CD4-positive, CD25-positive, alpha-beta regulatory T cell (primary cell): ENCODE measurements around the gene ZNF692. TPM values are rescaled to one million over a fixed set of nuclear protein-coding genes. Genes with fewer than 3 reads are reported as not detected.

Experiments used
- ATAC-seq, 2 donors: fragments of 150-1000 bp; cut with Tn5 transposase; one replicate each; pipeline ENCODE4 v1.10.0; 2021; ENCODE audit warnings: low read depth in 2 of 2, moderate number of reproducible peaks in 2 of 2, moderate library complexity in 1 of 2
- DNase-seq, 3 donors: peaks; one replicate each; pipeline versions ENCODE4 v3.0.0 to v3.0.0-alpha.2; 2012 to 2022; ENCODE audit warnings: mixed read lengths in 1 of 3
- H3K27ac ChIP-seq: one replicate; pipeline ENCODE4 v1.7.0; 2013; ENCODE audit warnings: mild to moderate bottlenecking, low read length; ENCODE audit not compliant: insufficient read depth, poor library complexity, severe bottlenecking
- H3K27me3 ChIP-seq: one replicate; pipeline ENCODE4 v1.7.0; 2013; ENCODE audit warnings: low read length; ENCODE audit not compliant: control insufficient read depth, insufficient read depth
- H3K36me3 ChIP-seq: one replicate; pipeline ENCODE4 v1.7.0; 2013; ENCODE audit warnings: mild to moderate bottlenecking, low read length, moderate library complexity; ENCODE audit not compliant: control insufficient read depth, insufficient read depth
- H3K4me1 ChIP-seq: 2 replicates; pipeline ENCODE4 v1.7.0; 2013; ENCODE audit warnings: mild to moderate bottlenecking, low read length; ENCODE audit not compliant: insufficient read depth, control insufficient read depth, poor library complexity, severe bottlenecking
- H3K4me3 ChIP-seq: one replicate; pipeline ENCODE4 v1.7.0; 2013; ENCODE audit warnings: low read depth, mild to moderate bottlenecking, low read length, moderate library complexity
- H3K9me3 ChIP-seq, 2 experiments: 1 replicate in 1 of 2; 2 replicates in 1 of 2; pipeline ENCODE4 v1.7.0; 2013; ENCODE audit warnings: low read length in 2 of 2, mild to moderate bottlenecking in 1 of 2, moderate library complexity in 1 of 2; ENCODE audit not compliant: control insufficient read depth in 2 of 2
- H3K27ac Mint-ChIP-seq, 3 donors: one replicate each; pipeline ENCODE4 v1.8.0; 2020 to 2022; ENCODE audit warnings: mild to moderate bottlenecking in 3 of 3, mixed read lengths in 3 of 3, moderate library complexity in 2 of 3
- H3K27me3 Mint-ChIP-seq: one replicate; pipeline ENCODE4 v1.8.0; 2022; ENCODE audit warnings: mild to moderate bottlenecking, mixed read lengths
- H3K36me3 Mint-ChIP-seq: one replicate; pipeline ENCODE4 v1.8.0; 2020; ENCODE audit warnings: mixed read lengths
- H3K4me1 Mint-ChIP-seq, 4 donors: one replicate each; pipeline ENCODE4 v1.8.0; 2020 to 2022; ENCODE audit warnings: mixed read lengths in 4 of 4, mild to moderate bottlenecking in 1 of 4
- H3K4me3 Mint-ChIP-seq, 4 donors: one replicate each; pipeline ENCODE4 v1.8.0; 2020 to 2022; ENCODE audit warnings: mild to moderate bottlenecking in 4 of 4, mixed read lengths in 4 of 4, moderate library complexity in 3 of 4
- H3K9me3 Mint-ChIP-seq, 7 donors: one replicate each; pipeline ENCODE4 v1.8.0; 2020 to 2022; ENCODE audit warnings: mixed read lengths in 7 of 7, mild to moderate bottlenecking in 3 of 7, moderate library complexity in 2 of 7
- polyA plus RNA-seq, 4 donors: library from polyadenylated mRNA; unstranded; fragments of 300-500 nt; fragmentation: Illumina TruSeq; gene quantifications; one replicate each; pipeline ENCODE4 v1.2.3, GENCODE V29; 2021
- total RNA-seq: library from RNA; stranded (reverse); gene quantifications from one replicate; pipeline ENCODE4 v1.2.3, GENCODE V29; 2022

Gene ZNF692
- total and polyA plus RNA-seq, 5 donors from 2014 or later, result 6.0 to 50.6 (median 7.7) TPM

DNA sequence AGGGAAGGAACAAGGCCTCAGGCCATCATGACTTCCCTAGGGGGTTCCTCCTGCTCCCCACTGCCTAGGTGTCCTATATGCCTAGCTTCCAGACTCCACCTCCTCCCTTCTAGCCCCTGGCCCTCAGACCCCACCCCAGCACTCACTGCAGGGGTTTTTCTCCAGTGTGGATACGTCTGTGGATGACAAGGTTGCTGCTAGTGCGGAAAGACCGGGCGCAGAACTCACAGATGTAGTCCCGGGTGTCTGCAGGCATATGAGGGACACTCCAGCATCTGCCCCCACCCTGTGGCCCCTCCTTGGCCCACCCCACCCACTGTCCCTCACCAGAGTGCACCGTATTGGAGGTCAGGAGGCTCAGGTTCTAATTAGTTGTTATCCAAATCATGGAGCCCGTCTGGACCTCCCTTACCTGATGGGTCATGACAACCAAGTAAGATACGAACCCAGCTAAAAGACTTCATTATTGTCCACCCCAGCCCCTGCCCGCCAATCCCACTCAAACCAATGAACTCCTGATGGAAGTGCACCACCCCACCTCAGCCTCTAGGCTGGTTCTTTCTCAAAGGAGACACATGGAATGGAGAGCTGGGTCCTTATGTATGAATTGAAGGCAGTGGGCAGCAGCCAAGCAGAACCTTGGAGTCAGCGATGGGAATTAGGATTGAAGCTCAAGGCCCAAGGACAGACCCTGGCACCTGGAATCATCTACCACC is 8.2 kb downstream of the ZNF692 start:
- no peaks in the 10 kb centered on the region for H3K27me3 ChIP-seq
- H3K27ac ChIP-seq, result no peak overlapping the region
- ATAC-seq, result no peak
- DNase-seq, result no peak
- Mint-ChIP-seq H3K27me3 (no peaks in the 10 kb centered on the region), H3K4me1 (peaks cover 0 to 16% (median 10%) of the 10 kb centered on the region in 4 donors), H3K9me3 (no peaks in the 10 kb centered on the region), H3K27ac (peak overlapping the region in 1 of 3 donors; percentile 65), H3K4me3 (no peak overlapping the region), H3K36me3 (peaks cover 23% of the 10 kb centered on the region)
- peaks cover 48% of the 10 kb centered on the region for H3K36me3 ChIP-seq
- H3K4me3 ChIP-seq, result no peak overlapping the region
- H3K9me3 ChIP-seq, result no peaks in the 10 kb centered on the region
- H3K4me1 ChIP-seq, result no peaks in the 10 kb centered on the region

DNA sequence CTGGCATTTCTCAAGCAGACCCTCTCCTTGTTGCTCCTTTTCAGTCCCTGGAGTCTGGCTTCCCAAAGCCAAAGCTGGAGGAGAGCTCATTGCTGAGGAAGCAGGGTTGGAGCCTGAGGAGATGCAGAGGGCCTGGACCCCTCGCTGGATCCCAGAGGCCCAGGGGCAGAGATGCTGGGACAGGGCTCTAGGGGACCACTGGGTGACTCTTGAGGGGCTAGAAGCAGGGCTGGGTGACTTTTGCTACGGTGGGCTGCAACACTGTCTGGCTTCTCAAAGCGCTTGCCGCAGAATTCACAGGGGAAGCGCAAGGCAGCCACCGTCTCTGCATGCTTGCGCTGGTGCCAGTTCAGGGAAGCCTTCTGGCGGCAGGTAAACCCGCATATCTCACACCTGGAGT is 8.8 kb downstream of the ZNF692 start:
- no peaks in the 10 kb centered on the region for H3K9me3 Mint-ChIP-seq
- H3K36me3 Mint-ChIP-seq, result peaks cover 26% of the 10 kb centered on the region
- no peak overlapping the region for H3K27ac Mint-ChIP-seq
- H3K27me3 Mint-ChIP-seq, result no peaks in the 10 kb centered on the region
- Histone ChIP-seq H3K27ac (no peak overlapping the region), H3K9me3 (no peaks in the 10 kb centered on the region), H3K4me3 (no peak overlapping the region), H3K4me1 (no peaks in the 10 kb centered on the region), H3K36me3 (peaks cover 54% of the 10 kb centered on the region), H3K27me3 (no peaks in the 10 kb centered on the region)
- no peak overlapping the region for H3K4me3 Mint-ChIP-seq
- peaks cover 0 to 13% (median 9%) of the 10 kb centered on the region in 4 donors for H3K4me1 Mint-ChIP-seq
- ATAC-seq (no peak), DNase-seq (no peak)

DNA sequence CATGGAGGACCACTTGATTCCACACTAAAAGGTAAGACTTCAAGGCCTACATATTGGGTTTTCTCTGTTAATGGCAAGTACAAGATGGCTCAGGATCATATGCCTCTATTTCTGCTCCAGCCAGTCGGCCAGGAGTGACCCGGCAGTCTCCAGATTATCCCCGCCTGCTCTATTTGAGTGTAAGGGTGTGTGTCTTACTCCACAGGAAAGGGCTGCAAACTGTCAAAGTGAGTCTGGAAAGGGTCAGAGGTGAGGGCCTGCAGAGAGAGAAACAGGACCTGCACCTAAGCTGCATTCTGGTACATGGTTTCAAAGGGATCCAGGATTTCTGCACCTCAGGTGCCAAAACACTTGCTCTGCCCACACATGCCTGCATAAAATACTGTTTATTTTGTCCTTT is 9.2 kb downstream of the ZNF692 start:
- DNase-seq (no peak), ATAC-seq (no peak)
- H3K9me3 Mint-ChIP-seq, result no peaks in the 10 kb centered on the region
- peaks cover 22% of the 10 kb centered on the region for H3K36me3 Mint-ChIP-seq
- H3K9me3 ChIP-seq, result no peaks in the 10 kb centered on the region
- peaks cover 0 to 8% (median 4%) of the 10 kb centered on the region in 4 donors for H3K4me1 Mint-ChIP-seq
- H3K4me1 ChIP-seq, result no peaks in the 10 kb centered on the region
- H3K27me3 Mint-ChIP-seq, result no peaks in the 10 kb centered on the region
- H3K4me3 ChIP-seq, result no peak overlapping the region
- H3K27ac ChIP-seq, result no peak overlapping the region
- peaks cover 58% of the 10 kb centered on the region for H3K36me3 ChIP-seq
- no peak overlapping the region for H3K27ac Mint-ChIP-seq
- H3K27me3 ChIP-seq, result no peaks in the 10 kb centered on the region
- H3K4me3 Mint-ChIP-seq, result no peak overlapping the region

DNA sequence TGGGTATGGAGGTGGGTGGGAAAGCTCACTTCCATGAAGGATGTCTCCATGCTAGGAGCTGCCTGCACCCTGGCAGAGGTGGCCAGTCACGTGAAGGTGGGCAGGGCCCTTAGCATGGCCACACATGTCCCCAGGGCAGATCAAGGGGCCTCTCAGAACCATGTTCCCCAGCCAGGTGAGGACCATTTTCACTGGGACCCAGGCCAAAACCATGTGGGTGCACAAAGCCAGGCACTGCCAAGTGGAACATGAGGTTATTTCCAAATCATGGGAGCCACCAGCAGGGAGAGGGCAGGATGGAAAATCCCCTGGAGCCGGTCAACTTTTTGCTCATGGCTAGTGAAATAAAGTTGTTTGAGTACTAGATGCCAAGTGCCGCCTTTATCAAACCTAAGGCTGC is 9.7 kb downstream of the ZNF692 start:
- no peak for DNase-seq
- Histone ChIP-seq H3K27ac (no peak overlapping the region), H3K4me3 (no peak overlapping the region), H3K27me3 (no peaks in the 10 kb centered on the region), H3K36me3 (peaks cover 60% of the 10 kb centered on the region), H3K4me1 (no peaks in the 10 kb centered on the region), H3K9me3 (no peaks in the 10 kb centered on the region)
- Mint-ChIP-seq H3K9me3 (no peaks in the 10 kb centered on the region), H3K4me3 (no peak overlapping the region), H3K27me3 (no peaks in the 10 kb centered on the region), H3K36me3 (peaks cover 20% of the 10 kb centered on the region), H3K27ac (no peak overlapping the region), H3K4me1 (peaks cover 0 to 4% (median 2%) of the 10 kb centered on the region in 4 donors)
- no peak for ATAC-seq

DNA sequence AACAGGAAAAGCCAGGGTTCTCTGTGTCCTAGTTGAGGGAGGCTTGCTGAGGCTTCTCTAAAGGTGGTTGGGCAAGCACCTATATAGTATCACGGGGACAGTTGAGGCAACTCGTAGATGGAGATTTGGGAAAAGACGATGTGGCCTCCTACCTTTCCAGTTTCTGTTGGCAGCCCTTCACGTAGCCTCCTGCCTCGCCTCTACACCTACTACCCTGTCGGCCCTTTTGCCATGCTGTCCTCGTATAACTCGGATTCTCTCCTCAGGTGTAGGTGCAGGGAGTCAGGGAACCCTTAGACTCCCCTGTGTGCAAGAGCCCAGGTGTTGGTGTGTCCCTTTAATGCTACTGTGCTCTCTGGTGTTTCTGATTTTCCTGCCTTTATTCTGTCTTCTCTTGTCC is 10.3 kb downstream of the ZNF692 start:
- Histone ChIP-seq H3K36me3 (peaks cover 59% of the 10 kb centered on the region), H3K27ac (no peak overlapping the region), H3K27me3 (no peaks in the 10 kb centered on the region), H3K4me3 (no peak overlapping the region), H3K9me3 (no peaks in the 10 kb centered on the region), H3K4me1 (no peaks in the 10 kb centered on the region)
- Mint-ChIP-seq H3K9me3 (no peaks in the 10 kb centered on the region), H3K27me3 (no peaks in the 10 kb centered on the region), H3K27ac (no peak overlapping the region), H3K4me1 (peaks cover 0 to 2% (median 0%) of the 10 kb centered on the region in 4 donors), H3K4me3 (no peak overlapping the region), H3K36me3 (peaks cover 20% of the 10 kb centered on the region)
- no peak for DNase-seq
- ATAC-seq, result no peak

DNA sequence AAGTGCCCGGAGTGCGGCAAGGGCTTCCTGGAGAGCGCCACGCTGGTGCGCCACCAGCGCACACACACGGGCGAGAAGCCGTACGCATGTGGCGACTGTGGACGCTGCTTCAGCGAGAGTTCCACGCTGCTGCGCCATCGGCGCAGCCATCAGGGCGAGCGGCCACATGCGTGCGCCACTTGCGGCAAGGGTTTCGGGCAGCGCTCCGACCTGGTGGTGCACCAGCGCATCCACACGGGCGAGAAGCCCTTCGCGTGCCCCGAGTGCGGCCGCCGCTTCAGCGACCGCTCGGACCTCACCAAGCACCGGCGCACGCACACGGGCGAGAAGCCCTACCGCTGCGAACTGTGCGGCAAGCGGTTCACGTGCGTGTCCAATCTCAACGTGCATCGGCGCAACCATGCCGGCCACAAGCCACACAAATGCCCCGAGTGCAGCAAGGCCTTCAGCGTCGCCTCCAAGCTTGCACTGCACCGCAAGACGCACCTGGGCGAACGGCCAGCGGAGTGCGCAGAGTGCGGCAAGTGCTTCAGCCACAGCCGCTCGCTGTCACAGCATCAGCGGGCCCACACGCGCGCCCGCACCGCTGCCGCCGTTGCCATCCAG is 10.8 kb downstream of the ZNF692 start:
- peaks cover 59% of the 10 kb centered on the region for H3K36me3 ChIP-seq
- no peak for DNase-seq
- peaks cover 20% of the 10 kb centered on the region for H3K36me3 Mint-ChIP-seq

DNA sequence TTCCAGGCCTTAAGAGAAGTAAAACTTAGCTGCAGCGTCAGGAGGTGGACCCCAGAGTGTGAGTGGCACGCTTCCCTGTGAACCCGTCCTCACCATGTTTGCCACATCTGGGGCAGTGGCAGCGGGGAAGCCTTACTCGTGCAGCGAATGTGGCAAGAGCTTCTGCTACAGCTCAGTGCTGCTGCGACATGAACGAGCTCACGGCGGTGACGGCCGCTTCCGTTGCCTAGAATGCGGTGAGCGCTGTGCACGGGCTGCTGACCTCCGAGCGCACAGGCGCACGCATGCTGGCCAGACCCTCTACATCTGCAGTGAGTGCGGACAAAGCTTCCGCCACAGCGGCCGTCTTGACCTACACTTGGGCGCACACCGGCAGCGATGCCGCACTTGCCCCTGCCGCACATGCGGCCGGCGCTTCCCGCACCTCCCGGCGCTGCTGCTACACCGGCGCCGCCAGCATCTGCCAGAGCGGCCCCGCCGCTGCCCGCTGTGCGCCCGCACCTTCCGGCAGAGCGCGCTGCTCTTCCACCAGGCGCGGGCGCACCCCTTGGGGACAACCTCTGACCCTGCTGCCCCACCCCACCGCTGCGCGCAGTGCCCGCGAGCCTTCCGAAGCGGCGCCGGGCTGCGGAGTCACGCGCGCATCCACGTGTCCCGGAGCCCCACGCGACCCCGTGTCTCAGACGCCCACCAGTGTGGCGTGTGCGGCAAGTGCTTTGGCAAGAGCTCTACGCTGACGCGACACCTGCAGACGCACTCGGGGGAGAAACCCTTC is 11.5 kb downstream of the ZNF692 start:
- Histone ChIP-seq H3K27me3 (no peaks in the 10 kb centered on the region), H3K36me3 (peaks cover 59% of the 10 kb centered on the region), H3K27ac (no peak overlapping the region), H3K4me1 (no peaks in the 10 kb centered on the region), H3K4me3 (no peak overlapping the region), H3K9me3 (no peaks in the 10 kb centered on the region)
- no peaks in the 10 kb centered on the region for H3K9me3 Mint-ChIP-seq
- peaks cover 0 to 2% (median 1%) of the 10 kb centered on the region in 4 donors for H3K4me1 Mint-ChIP-seq
- H3K36me3 Mint-ChIP-seq, result peaks cover 20% of the 10 kb centered on the region
- peak overlapping the region in 1 of 4 donors; percentile 7 for H3K4me3 Mint-ChIP-seq
- no peak for ATAC-seq
- no peak overlapping the region for H3K27ac Mint-ChIP-seq
- H3K27me3 Mint-ChIP-seq, result no peaks in the 10 kb centered on the region
- no peak for DNase-seq

More for the DNA sequence above, 10.8 kb downstream of the ZNF692 start:
- Mint-ChIP-seq H3K27ac (no peak overlapping the region), H3K4me1 (peaks cover 0 to 2% (median 0%) of the 10 kb centered on the region in 4 donors), H3K9me3 (no peaks in the 10 kb centered on the region), H3K27me3 (no peaks in the 10 kb centered on the region), H3K4me3 (no peak overlapping the region)
- Histone ChIP-seq H3K4me1 (no peaks in the 10 kb centered on the region), H3K4me3 (no peak overlapping the region), H3K27me3 (no peaks in the 10 kb centered on the region), H3K27ac (no peak overlapping the region), H3K9me3 (no peaks in the 10 kb centered on the region)
- ATAC-seq, result no peak
